Stimulated activated CD4-positive, alpha-beta T cell treated with anti-CD3 and anti-CD28 coated beads, Interleukin-1b, Interleukin-23, amount 100 ng/mL, for 24 hours (primary cell): ENCODE data around the gene SGSM1.

Source experiments
- DNase-seq, 4 experiments: peaks; one replicate each; pipeline ENCODE4 v3.0.0-alpha.2; 2020; ENCODE audit warnings: low read depth in 4 of 4, low spot score in 1 of 4

The SGSM1 gene

GRCh38 chr22:24975813-24976341, 169.9 kb downstream of the SGSM1 start:
- no peak for DNase-seq

GRCh38 chr22:24976442-24977218, 170.6 kb downstream of the SGSM1 start:
- no peak for DNase-seq
